ENCODE results near the gene NYAP1. TPM values are rescaled to one million over a fixed set of nuclear protein-coding genes. Genes with fewer than 3 reads are reported as not detected.
"Not testable (repeated sequence)": the region's sequence is repeated elsewhere in the genome, so short reads cannot be mapped to it uniquely, and the experiment has no call there.

The NYAP1 gene
- polyA plus RNA-seq, result not detected

- Mint-ChIP-seq H3K4me1 (peaks cover 11 to 13% of the 10 kb centered on the region in 2 donors), H3K9me3 (no peaks in the 10 kb centered on the region), H3K36me3 (peaks cover 0 to 2% (median 0%) of the 10 kb centered on the region in 3 donors), H3K4me3 (peak within 1 kb of the TSS; percentile 79 to 90 (median 83)), H3K27me3 (ENCODE audit: low read depth in 3 of 3) (peaks cover 3 to 7% (median 6%) of the 10 kb centered on the region in 3 donors), H3K27ac (peak within 1 kb of the TSS in 4 of 6 donors; percentile 3 to 81 (median 24))
- peak in 1 of 3 donors; percentile 18 for DNase-seq
Measured at GRCh38 chr7:100483722-100484672, at the start of gene NYAP1. Gene NYAP1 (plus strand): TSS chr7:100483927. CDS start chr7:100485312, 1,385 bp downstream.

- H3K4me3 Mint-ChIP-seq, result peak overlapping the region; percentile 86 to 89 (median 87)
- peaks cover 0 to 12% (median 4%) of the 10 kb centered on the region in 3 donors for H3K36me3 Mint-ChIP-seq
Measured at GRCh38 chr7:100434297-100435144, 49.2 kb upstream of the NYAP1 start.

GRCh38 chr7:100435401-100436304 lies 48.1 kb upstream of the NYAP1 start:
- peak overlapping the region; percentile 90 to 98 (median 96) for H3K27ac Mint-ChIP-seq
- H3K27me3 Mint-ChIP-seq (ENCODE audit: low read depth in 3 of 3), result peaks cover 8 to 10% (median 9%) of the 10 kb centered on the region in 3 donors
- H3K4me1 Mint-ChIP-seq, result peaks cover 42 to 46% of the 10 kb centered on the region in 2 donors
- DNase-seq, result peak; percentile 31 to 53 (median 47)
- H3K4me3 Mint-ChIP-seq, result peak overlapping the region; percentile 86 to 98 (median 95)
- peaks cover 0 to 10% (median 4%) of the 10 kb centered on the region in 3 donors for H3K36me3 Mint-ChIP-seq
- no peaks in the 10 kb centered on the region for H3K9me3 Mint-ChIP-seq

More at GRCh38 chr7:100434297-100435144, 49.2 kb upstream of the NYAP1 start:
- H3K27me3 Mint-ChIP-seq (ENCODE audit: low read depth in 3 of 3), result peaks cover 16 to 18% (median 17%) of the 10 kb centered on the region in 3 donors
- H3K9me3 Mint-ChIP-seq, result no peaks in the 10 kb centered on the region
- H3K27ac Mint-ChIP-seq, result peak overlapping the region; percentile 87 to 96 (median 94)
- DNase-seq, result no peak
- peaks cover 48 to 53% of the 10 kb centered on the region in 2 donors for H3K4me1 Mint-ChIP-seq

- peak overlapping the region; percentile 9 to 98 (median 30) for H3K4me3 Mint-ChIP-seq
- H3K27me3 Mint-ChIP-seq (ENCODE audit: low read depth in 3 of 3), result peaks cover 6 to 10% (median 7%) of the 10 kb centered on the region in 3 donors
- no peak for DNase-seq
- H3K9me3 Mint-ChIP-seq, result no peaks in the 10 kb centered on the region
- H3K36me3 Mint-ChIP-seq, result peaks cover 0 to 10% (median 1%) of the 10 kb centered on the region in 3 donors
- H3K4me1 Mint-ChIP-seq, result peaks cover 27 to 29% of the 10 kb centered on the region in 2 donors
- H3K27ac Mint-ChIP-seq, result peak overlapping the region in 4 of 6 donors; percentile 28 to 97 (median 77)
Measured at GRCh38 chr7:100437150-100438100, 46.3 kb upstream of the NYAP1 start.

- H3K9me3 Mint-ChIP-seq, result no peaks in the 10 kb centered on the region
- H3K27ac Mint-ChIP-seq, result peak overlapping the region in 4 of 6 donors; percentile 28 to 69 (median 43)
- H3K4me3 Mint-ChIP-seq, result peak overlapping the region in 3 of 5 donors; percentile 18 to 31 (median 28)
- no peak for DNase-seq
- peaks cover 6 to 10% (median 7%) of the 10 kb centered on the region in 3 donors for H3K27me3 Mint-ChIP-seq (ENCODE audit: low read depth in 3 of 3)
- peaks cover 22 to 24% of the 10 kb centered on the region in 2 donors for H3K4me1 Mint-ChIP-seq
- H3K36me3 Mint-ChIP-seq, result peaks cover 0 to 10% (median 0%) of the 10 kb centered on the region in 3 donors
Measured at GRCh38 chr7:100438172-100438571, 45.6 kb upstream of the NYAP1 start.

GRCh38 chr7:100438731-100439130 lies 45.0 kb upstream of the NYAP1 start:
- not testable (repeated sequence) for H3K27ac Mint-ChIP-seq; H3K27me3 Mint-ChIP-seq (ENCODE audit: low read depth in 3 of 3); H3K4me3 Mint-ChIP-seq; H3K36me3 Mint-ChIP-seq; H3K9me3 Mint-ChIP-seq; DNase-seq
- H3K4me1 Mint-ChIP-seq, result peaks cover 18 to 22% of the 10 kb centered on the region in 2 donors

- H3K4me1 Mint-ChIP-seq, result peaks cover 13 to 17% of the 10 kb centered on the region in 2 donors
- not testable (repeated sequence) for H3K9me3 Mint-ChIP-seq; H3K27me3 Mint-ChIP-seq (ENCODE audit: low read depth in 3 of 3); DNase-seq; H3K4me3 Mint-ChIP-seq; H3K36me3 Mint-ChIP-seq; H3K27ac Mint-ChIP-seq
Measured at GRCh38 chr7:100439244-100439643, 44.5 kb upstream of the NYAP1 start.

- DNase-seq, result no peak
- Mint-ChIP-seq H3K4me3 (no peak overlapping the region), H3K27ac (peak overlapping the region in 1 of 6 donors; percentile 59), H3K36me3 (no peaks in the 10 kb centered on the region), H3K9me3 (no peaks in the 10 kb centered on the region), H3K27me3 (ENCODE audit: low read depth in 3 of 3) (no peaks in the 10 kb centered on the region), H3K4me1 (no peaks in the 10 kb centered on the region)
Measured at GRCh38 chr7:100441641-100442535, 41.8 kb upstream of the NYAP1 start.

GRCh38 chr7:100443096-100443840 lies 40.5 kb upstream of the NYAP1 start:
- Mint-ChIP-seq H3K4me3 (no peak overlapping the region), H3K27ac (peak overlapping the region in 1 of 6 donors; percentile 46), H3K4me1 (no peaks in the 10 kb centered on the region), H3K27me3 (ENCODE audit: low read depth in 3 of 3) (no peaks in the 10 kb centered on the region), H3K36me3 (no peaks in the 10 kb centered on the region), H3K9me3 (no peaks in the 10 kb centered on the region)
- DNase-seq, result no peak

- H3K9me3 Mint-ChIP-seq, result no peaks in the 10 kb centered on the region
- DNase-seq, result no peak
- H3K4me1 Mint-ChIP-seq, result peaks cover 0 to 2% of the 10 kb centered on the region in 2 donors
- H3K27ac Mint-ChIP-seq, result no peak overlapping the region
- H3K27me3 Mint-ChIP-seq (ENCODE audit: low read depth in 3 of 3), result no peaks in the 10 kb centered on the region
- no peaks in the 10 kb centered on the region for H3K36me3 Mint-ChIP-seq
- no peak overlapping the region for H3K4me3 Mint-ChIP-seq
Measured at GRCh38 chr7:100444311-100445278, 39.1 kb upstream of the NYAP1 start.
